Keratinocyte (primary cell): ENCODE data around the gene UGGT2.
"Not testable (repeated sequence)": the region's sequence is repeated elsewhere in the genome, so short reads cannot be mapped to it uniquely, and the experiment has no call there.

Experiments
- CTCF ChIP-seq, 3 experiments: IDR thresholded peaks in 1 of 3; conservative IDR thresholded peaks in 1 of 3; optimal IDR thresholded peaks in 1 of 3; 2 replicates in 2 of 3; 3 replicates in 1 of 3; pipeline versions ENCODE3 to v1.5.1; 2011; ENCODE audit warnings: low read length in 3 of 3, mild to moderate bottlenecking in 3 of 3, moderate library complexity in 2 of 3, control low read depth in 1 of 3, inconsistent platforms in 1 of 3; ENCODE audit not compliant: insufficient read depth in 2 of 3; ENCODE audit errors: extremely low read depth in 1 of 3
- EZH2 ChIP-seq: IDR thresholded peaks from one replicate; pipeline ENCODE4 v1.6.1; 2012; ENCODE audit warnings: inconsistent platforms, mild to moderate bottlenecking, low read length, moderate library complexity

- TF ChIP-seq CTCF (optimal IDR thresholded peaks at IDR 0.05 in 1 of 3, IDR thresholded peaks at IDR 0.05 in 1 of 3, conservative IDR thresholded peaks at IDR 0.05 in 1 of 3; ENCODE audit: extremely low read depth in 1 of 3, insufficient read depth in 2 of 3, low read length in 3 of 3); EZH2: not testable (repeated sequence)
These were observed 80.5 kb downstream of the UGGT2 start for GRCh38 chr13:95972651-95973050.
